ENCODE measurements around the gene ESRRA. TPM values are rescaled to one million over a fixed set of nuclear protein-coding genes. Genes with fewer than 3 reads are reported as not detected.

Gene ESRRA
- total and polyA plus RNA-seq, 2 of the 8 experiments (the other 6 are each of a cell fraction or from before 2014, with no cell fraction given): 18.2 to 37.0 TPM

GRCh38 chr11:64265176-64266160, 39.9 kb upstream of the ESRRA start (continued):
- TF ChIP-seq KDM5A (IDR thresholded peaks at IDR 0.05; ENCODE audit: low read length) (no peak), TAF7 (optimal IDR thresholded peaks at IDR 0.05; ENCODE audit: borderline replicate concordance, low read depth, low read length) (no peak), HDAC2 (IDR thresholded peaks at IDR 0.05; ENCODE audit: borderline replicate concordance in 1 of 2, low read depth in 2 of 2, low read length in 2 of 2) (no peak), CHD7 (IDR thresholded peaks at IDR 0.05; ENCODE audit: insufficient replicate concordance, low read length) (no peak)
